ENCODE results near the gene POLR2E.
A peak's percentile ranks its signal among the peaks of the same experiment; 100 is the strongest.
"Not testable (repeated sequence)": the region's sequence is repeated elsewhere in the genome, so short reads cannot be mapped to it uniquely, and the experiment has no call there.

POLR2E gene

DNA sequence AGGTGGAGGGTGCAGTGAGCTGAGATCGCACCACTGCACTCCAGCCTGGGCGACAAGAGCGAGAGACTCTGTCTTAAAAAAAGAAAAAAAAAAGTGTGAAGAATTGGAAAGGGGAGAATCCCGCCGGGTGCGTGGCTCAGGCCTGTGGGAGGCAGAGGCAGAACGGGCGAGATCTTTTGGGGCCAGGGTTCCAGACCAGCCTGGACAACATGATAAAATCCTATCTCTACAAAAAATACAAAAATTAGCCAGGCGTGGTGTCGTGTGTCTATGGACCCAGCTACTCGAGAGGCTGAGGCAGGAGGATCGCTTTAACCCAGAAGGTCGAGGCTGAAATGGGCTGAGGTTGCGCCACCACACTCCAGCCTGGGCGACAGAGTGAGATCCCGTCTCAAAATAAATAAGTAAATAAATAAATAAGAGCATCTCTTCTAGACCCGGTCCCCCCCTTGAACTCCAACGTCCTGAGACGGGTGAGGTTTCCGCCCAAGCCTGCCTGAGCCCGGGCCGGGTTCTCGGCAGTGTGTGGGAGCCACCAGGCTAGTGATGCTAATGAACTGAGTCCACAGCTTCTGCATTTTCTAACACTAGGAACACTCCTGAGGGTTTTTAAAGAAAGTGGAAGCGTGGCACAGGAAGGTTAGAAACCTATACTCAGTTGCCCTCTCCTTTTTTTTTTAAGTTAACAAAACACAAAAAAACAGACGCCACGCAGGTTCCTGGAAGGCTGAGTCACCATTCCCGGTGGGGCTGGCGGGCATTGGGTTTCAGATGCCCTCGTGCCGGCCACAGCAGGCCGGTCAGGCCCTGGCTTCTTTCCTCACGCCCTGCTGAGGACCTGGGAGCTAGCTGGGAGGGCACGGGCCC, 30.7 kb upstream of the POLR2E start:
- no peak for DNase-seq

DNA sequence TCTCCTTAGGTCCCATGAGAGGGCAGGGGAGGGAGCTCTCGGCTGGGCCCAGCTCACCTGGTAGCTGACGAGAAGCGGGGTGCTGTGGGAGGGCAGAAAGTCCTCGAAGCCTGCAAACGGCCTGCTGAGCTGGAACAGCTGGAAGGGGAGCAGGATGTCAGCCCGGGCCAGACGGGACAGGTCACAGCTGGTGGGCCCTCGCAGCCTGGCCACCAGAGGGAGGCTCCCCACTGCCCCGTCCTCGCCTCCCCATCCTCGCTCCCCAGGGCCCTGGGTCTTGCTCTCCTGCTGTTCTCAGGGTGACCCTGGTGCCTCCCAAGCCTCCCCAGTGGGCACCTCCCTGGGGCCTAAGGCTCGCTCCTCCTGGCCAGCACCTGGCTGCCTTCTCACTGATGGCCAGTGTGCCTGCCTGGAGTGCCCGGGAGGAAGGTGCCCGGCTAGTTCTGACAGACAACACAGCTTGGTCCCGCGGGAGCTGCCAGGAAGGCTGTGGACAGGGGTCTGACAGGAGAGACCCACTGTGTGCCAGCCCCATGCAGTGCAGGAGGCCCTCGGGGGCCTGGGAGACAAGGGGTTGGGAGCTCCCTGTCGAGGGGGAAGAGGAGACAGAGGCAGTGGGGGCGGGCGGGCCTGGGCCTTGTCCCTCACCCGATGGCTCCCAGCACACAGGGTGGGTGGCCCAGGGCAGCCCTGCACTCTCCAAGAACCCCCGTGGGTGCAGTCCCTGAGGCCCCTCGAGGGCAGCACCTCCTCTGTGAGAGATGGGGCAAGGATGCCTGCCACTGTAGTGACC, 28.9 kb upstream of the POLR2E start:
- no peak for DNase-seq

DNA sequence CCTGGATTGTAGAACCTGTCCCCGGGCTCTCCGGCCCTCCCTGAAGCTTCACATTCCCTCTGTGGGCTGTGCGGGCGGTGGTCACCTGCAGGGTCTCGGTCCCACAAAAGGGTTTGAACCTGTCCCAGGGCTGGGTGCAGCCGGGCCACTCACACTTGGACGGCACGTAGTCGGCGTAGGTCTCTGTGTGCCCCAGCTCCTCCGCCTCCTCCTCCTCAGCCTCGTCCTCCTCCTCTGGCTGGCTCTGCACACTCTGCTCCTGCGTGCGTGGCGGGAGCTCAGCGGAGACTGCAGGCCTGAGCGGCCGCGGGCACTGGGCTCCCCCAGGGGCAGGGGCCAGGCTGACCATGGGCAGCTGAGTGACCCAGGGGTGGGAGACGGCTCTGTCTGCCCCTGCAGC, 28.2 kb upstream of the POLR2E start:
- DNase-seq: no peak

DNA sequence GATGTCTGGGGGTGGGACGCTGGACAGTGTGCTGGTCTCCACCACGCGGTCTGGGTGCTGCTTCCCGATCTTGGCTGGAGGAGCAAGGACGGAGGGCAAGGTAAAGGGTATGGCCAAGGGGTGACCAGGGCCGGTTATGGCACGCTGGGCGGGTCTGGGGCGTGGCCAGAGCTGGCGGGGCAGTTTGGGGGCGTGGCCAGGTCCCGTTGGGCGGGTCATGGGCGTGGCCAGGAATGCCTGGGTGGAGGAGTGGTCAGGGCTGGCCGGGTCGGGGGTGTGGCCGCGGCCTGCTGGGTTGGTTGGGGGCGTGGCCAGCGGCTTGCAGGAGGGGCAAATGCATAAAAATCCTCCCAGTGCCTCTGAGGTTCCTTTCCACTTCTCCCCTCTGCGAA, 27.8 kb upstream of the POLR2E start:
- no peak for DNase-seq

DNA sequence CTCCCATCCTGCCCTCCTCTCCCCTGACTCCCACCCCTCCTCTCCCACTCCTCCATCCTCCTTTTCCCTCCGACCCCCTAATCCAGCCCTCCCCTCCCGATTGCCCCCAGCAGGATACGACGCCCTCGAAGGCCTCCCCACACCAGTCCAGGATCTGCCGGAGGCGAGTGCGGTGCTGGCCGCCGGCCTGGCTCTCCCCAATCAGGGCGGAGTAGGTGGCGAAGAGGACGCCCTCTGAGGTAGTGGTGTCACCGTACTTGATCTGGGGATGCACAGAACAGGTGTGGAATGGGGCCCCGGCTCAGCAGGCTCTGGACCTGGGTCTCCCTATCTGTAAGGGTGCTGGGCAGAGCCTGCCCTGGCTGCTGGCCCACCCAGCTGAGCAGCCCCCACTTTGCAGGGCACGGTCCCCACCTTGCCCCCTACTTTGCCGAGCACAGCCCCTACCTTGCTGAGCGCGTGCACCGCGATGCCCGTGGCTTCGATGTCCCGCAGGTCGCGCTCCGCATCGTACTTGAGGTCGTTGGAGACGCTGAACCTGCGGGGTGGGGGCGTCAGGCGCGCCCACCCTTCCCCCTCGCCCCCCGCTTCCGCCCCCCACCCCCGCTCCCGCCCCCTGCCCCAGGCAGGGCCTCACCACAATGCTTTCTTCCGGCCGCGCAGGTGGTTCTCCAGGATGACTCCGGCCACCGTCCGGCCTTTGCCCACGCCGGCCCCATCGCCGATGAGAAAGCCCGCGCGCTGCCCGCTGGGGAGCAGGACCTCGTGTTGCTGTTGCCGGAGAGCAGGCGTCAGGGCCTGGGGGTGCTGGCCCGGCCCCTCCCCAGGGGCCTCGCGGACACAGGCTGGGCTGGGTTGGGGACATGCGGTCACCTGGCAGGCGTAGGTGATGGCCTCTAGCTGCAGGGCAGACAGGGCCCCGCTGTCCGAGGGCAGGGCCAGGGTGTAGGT, 27.1 kb upstream of the POLR2E start:
- no peak for DNase-seq

DNA sequence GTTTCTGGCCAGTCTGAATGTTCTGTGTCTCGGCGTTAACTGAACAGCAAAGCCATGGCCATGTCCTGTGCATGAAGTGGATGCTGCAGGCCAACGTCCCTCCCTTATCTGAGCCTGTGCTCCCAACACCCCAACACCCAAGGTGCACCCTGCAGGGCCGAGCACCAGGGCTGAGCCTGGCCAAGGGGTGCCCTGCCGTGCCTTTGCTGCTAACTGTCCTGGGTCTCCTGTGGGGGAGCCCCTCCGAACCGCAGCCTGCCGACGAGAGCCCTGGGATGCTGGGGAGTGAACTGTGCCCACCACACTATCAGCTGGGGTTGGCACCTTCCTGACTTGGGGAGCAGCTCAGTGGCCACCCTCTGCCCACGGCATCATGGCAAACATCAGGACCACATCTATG, 26.2 kb upstream of the POLR2E start:
- no peak for DNase-seq

DNA sequence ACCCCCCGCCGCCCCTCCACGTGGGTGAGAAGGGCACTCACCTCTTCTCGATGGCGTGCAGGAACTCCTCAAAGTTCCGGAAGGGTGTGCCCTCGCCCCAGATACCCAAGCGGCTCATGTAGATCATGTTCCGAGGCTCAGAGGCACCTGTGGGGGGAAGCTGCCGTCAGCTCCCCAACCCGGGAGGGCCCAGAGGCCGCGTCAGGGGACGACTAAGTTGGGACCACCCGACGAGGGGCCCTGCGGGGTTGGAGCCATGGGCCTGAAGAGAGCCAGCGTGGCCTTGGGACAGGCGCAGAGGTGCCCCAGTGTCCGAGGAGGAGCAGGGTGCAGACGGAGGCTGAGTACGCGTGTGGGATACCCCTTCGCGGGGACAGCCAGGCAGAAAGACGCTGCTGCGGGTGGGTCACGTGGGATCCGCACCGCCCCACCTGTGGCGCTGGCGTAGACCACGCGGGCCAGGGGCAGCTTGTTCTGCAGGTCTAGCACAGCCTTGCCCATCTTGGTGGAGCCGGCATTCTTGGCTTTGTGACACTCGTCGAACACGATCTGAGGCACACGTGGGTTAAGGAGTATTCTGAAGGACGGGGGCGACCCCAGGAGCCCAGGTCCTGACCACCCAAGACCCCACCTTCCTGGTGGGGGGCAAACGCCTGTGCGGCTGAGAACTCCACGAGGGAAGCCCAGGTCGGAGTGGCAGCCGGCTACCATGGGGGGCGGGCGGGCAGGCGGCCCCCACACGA, 24.5 kb upstream of the POLR2E start:
- no peak for DNase-seq

DNA sequence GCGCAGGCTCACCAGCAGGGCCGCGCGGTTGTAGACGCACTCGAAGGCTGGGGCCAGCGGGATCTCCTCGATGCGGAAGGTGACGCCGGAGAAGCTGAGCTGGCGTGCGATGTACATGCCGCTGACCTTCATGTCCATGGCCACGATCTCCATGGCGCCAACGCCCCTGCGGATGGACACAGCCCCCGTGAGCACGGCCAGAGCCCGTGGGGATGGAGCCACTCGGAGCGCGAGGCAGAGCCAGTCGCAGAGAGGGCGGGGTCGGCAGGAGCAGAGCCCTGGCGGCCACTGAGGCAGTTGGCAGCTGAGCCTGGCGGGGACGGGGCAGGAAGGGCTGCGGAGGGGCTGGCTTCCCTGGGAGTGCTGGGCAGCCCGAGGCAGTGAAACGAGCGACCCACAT, 23.8 kb upstream of the POLR2E start:
- no peak for DNase-seq

DNA sequence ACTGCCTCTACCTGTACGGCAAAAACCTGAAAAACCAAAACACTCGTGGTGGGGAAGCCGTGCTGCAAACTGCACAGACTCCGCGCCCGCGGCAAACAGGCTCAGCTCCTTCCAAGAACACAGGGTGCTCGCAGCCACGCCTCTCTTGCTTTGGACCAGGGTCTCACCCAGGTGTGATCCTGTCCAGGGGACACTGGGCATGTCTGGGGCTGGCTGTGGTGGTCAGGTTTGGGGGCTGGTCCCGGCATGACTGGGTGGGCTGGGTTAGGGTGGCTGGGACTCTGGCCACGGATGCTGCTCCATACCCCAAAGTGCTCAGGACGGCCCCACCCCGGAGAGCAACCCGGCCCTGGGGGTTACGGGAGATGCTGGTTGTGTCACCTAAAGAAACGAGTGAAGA, 22.5 kb upstream of the POLR2E start:
- DNase-seq: no peak

DNA sequence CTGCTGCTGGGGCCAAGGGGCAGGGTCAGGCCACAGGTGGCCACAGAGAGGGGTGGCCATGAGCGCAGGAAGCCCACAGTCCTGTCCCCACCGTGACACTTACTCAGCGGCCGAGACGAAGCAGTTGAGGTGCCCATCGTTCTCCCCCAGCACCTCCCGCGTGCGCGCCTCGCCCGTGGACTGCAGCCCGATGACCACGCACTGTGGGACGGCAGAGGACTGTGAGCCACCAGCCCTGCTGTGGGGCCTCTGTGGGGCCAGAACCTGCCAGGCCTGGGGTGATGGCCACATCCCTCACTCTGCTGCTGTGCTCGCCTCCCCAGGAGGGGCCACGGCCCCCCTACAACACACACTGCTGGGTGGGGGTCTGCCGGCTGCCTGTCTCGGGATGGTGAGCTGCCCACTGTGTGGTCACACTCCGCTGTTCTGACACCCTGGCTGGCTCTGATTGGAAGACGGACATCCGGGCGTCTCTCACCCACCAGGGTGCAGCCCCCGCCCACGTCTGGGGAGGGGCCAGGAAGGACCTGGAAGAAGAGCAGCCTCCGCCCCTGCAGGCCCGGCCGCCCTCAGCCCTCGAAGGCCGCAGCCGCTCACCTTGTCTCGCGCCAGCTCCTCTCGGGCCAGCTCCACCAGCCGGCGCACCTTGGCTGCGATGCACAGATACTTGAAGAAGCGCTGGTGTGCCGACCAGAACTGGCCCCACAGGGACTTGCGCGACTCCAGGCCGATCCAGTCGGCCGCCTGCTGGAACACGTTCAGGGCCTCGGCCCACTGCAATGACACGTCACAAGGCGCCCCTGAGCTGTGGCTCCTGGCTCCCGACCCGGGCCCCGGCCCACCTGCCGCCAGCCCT, 21.8 kb upstream of the POLR2E start:
- no peak for DNase-seq

DNA sequence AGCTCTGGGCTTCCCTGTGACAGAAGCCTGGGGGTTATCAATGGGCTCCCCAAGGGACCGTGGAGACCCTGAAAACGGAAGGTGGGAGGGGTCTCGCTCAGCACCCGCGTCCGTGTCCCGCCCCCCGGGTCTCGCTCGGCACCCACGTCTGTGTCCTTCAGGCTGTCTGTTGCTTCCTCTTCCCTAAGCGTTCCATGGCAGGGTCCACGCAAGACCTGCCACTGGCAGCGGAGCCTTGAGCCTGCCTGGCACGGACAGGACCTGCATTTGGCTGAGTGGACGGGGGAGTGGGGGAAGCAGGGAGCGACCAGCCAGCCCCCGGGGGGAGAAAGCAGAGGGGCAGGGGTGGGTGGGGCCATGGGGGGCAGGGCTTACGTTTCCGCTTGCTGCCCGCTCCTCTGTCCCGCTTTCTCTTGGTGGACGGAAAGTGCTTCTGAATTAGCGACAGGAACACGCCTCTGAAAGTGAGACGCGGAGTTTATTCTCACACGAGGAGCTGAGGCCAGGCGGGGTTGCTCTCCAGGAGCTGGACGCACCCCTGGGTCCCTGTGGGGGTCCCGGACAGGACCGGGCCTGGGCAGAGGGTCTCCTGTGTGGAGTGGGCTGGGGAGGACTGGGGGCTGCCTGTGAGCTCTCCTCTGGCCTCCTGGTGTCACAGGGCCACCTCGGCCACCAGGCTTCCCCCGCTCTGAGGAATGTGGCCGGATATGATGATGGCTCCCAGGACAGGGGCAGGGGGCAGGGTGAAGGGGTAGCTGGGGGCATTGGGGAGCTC, 20.7 kb upstream of the POLR2E start:
- DNase-seq: no peak

DNA sequence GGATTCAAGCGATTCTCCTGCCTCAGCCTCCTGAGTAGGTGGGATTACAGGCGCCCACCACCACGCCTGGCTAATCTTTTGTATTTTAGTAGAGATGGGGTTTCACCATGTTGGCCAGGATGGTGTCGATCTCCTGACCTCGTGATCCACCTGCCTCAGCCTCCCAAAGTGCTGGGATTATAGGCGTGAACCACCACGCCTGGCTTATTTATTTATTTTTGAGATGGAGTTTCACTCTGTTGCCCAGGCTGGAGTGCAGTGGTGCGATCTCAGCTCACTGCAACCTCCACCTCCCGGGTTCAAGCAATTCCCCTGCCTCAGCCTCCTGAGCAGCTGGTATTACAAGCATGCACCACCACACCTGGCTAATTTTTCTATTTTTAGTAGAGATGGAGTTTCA, 19.6 kb upstream of the POLR2E start:
- DNase-seq: not testable (repeated sequence)

DNA sequence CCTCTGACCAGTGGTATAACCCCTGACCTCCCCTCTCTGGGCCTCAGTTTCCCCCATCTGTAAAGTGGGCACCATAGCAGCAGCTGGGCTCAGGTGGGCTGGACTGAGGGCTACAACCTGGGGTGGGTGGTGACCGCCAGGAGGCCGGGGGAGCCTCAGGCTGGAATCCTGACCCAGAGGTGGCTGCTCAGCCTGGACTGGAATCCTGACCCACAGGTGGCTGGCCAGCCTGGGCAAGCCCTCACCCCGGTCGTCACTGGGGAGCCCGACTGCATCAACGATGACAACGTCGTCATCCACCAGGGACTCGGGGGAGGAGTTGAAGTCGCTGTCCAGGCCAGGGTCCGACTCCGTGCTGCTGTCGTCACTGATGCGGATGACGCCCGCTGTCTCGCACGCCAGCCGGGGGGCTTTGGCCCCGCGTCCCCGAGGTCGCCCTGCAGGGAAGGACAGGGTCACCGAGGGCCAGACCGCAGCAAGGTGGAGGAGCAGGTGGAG, 18.9 kb upstream of the POLR2E start:
- DNase-seq: no peak

DNA sequence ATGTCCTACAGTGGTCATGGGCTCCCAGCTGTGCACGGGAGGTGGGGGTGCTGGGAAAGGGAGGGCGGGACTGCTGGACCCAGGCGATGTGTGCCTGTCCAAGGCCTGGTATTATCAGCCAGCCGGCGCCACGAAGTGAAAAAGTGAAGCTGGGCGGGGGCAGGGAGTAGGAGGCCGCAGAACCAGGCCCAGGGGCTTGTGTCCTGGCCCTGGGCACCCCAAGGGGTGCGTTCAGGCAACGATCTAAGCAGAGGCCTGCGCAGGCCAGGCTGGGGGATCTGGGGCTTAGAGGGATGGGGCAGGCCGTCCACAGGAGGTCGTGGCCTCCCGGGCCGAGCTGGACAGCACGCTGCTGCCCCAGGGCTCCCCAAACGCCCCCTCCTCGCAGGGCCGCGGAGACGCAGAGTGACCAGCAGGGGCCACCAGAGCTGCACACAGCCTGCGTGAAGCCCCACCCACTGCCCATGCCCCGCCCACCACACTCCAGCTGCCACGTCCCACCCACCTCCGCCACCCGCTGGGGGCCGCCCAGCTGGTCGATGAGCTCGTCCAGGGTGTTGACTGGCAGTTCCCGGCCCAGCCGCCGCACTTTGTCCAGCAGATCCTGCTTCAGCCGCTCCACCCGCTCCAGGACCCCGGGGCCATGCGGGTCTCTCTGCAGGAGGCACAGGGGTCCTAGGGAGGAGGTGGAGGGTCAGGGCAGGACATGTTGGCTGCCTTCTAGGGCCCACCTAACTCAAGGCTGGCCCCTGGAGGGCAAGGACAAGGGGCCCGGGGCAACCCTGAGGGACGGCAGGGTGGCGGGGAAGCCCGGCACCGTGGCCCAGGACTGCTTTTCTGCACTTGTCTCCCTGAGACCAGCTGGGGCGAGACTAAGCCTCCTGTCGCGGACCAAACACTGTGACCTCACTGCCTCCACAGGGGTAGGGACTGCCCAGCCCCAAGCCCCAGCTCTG, 18.1 kb upstream of the POLR2E start:
- DNase-seq: peak; percentile 73

DNA sequence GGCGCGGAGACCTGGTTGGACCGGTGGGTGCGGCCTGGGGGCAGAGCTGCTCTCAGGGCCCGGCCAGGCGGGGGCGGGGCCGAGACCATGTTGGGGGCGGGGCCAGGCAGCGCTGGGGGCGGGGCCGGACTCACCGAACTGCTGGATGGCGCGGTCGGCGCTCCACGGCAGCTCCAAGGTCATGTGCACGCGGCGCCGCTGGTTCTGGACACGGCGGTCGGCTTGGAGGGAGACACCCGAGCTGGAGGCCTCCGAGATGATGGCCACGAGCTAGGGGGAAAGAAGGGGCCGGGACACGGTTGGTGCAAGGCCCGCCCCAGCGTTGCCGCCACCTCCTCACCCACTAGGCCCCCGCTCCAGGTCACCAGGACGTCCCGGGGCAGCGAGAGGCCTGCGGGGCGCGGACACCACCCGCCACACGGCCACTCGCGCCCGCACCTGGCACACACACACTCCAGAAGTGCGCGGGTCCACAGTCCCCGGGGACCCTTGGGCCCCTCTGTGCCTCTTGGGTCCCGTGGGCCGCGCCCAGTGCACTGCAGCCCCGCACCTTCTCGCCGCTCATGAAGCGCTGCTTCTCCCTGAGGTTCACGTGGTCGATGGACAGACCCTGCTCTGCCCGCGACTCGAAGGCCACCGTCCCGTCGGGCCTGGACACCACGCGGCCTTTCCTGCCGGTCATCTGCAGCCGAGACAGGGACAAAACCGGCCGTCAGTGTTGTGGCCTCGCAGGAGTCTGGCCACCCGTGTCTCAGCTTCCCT, 17.3 kb upstream of the POLR2E start:
- no peak for DNase-seq

DNA sequence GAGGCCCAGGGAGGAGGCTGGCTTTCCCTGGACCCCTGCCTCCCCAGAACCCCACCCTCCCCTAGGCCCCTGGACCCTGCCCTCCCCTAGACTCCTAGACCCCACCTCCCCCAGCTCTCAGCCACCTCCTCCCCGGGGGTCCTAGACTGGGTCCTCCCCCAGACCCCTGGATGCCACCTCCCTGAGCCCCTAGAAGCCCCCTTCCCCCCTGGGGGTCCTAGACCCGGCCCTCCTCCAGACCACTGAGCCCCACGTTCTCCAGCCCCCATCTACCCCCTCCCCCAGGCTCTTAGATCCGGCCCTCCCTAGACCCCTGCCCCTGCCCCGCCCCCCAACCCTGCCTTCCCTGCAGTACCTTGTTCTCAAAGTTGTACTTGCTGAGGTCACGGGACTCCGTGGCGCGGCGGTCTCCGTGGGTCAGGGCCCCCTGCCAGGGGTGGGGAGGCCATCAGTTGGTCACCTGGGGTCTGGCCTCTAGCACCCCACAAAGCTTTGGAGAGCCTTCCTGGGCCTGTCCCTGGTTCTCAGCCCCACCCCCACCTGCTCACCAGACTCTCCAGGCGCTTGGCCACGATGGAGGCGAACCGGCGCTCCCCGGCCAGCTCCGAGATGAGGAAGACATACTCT, 16.6 kb upstream of the POLR2E start:
- DNase-seq: no peak

DNA sequence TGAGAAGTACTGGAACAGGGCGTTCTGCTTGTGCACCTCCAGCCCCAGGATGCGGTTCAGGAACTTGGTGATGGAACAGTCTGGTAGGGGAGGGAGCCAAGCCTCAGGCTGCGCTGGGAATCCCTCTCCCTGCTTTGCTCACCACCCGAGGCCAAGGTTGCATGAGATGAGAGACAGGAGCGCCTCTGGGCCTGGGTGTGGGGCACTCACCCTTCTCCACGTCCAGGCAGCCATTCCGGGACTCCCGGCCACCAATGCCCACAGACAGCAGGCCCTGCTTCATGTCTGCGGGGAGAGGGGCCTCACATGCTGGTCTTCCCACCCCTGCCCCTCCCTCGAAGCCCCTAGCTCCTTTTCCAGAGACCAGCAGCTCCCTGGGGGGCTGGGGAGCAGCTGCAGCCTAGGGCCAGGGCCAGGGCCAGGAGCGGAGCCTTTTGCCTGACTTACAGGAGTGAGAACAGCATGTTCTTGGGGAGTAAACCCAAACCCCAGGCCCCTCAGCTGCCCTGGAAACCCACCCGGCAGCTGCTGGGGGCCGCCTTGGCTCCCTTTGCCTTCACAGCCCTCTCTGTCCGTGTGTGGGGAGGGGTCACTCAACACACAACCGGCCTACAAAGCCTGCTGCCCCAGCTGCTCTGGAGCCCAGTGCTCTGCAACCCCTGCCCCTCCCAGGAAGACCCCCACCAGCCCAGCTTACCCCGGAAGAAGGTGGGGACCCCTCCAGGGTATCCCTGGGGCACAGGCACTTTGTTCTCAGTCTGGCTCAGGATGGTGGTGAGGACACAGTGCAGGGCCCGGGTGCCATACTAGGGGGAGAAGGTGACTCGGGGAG, 15.8 kb upstream of the POLR2E start:
- no peak for DNase-seq

All from effector CD4-positive, alpha-beta T cell (primary cell).